GM21381 (cell line): Measurements from ENCODE around the gene GNAZ.

ENCODE experiments used
- ATAC-seq: cut with Tn5 transposase; IDR thresholded peaks from one replicate; pipeline ENCODE4 v1.9.1; 2021; ENCODE audit warnings: mild to moderate bottlenecking, moderate library complexity; ENCODE audit not compliant: unreplicated experiment

Gene GNAZ

GRCh38 chr22:23151827-23152226 lies 81.5 kb downstream of the GNAZ start:
- no peak for ATAC-seq

DNA sequence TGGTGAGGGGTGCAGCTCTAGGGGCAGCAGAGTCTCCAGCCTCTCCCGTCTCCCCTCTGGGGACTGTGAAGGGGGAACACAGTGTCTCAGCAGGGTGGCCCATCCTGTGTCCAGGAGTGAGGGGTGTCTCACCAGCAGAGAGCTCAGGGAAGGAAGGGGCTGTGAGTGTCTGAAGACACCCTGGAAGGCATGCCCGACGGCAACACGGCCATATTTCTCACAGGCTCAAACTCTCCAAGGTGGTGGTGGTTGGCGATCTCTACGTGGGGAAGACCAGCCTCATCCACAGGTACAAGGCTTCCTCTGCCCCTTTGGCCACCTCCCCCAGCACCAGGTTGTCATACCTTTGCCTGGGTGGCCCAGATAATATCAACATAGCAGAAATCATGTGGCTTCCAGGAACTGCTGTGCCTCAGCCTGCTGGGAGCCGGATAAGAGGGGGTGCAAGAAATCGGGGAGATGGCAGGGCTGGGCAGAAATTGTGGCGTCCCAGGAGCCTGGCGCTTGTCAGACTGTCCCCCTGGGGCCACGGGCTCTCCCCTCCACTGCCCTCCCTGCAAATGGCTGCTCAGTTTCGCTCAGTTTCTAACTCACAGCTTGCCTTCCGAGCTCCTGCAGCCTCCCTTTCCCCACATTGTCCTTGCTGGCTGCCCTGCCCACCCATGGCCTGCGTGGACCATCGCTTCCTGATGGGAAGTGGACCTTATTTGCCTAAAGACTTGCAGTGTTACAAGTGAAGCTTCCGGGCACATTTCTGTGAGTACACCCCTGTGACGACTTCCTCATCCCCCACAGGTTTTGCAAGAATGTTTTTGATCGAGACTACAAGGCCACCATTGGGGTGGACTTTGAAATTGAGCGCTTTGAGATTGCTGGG lies 82.2 kb downstream of the GNAZ start:
- no peak for ATAC-seq

- ATAC-seq = no peak
Measured at GRCh38 chr22:23153994-23154393, 83.7 kb downstream of the GNAZ start.

GRCh38 chr22:23154461-23154860 lies 84.1 kb downstream of the GNAZ start:
- no peak for ATAC-seq

GRCh38 chr22:23155143-23155542 lies 84.8 kb downstream of the GNAZ start:
- no peak for ATAC-seq

DNA sequence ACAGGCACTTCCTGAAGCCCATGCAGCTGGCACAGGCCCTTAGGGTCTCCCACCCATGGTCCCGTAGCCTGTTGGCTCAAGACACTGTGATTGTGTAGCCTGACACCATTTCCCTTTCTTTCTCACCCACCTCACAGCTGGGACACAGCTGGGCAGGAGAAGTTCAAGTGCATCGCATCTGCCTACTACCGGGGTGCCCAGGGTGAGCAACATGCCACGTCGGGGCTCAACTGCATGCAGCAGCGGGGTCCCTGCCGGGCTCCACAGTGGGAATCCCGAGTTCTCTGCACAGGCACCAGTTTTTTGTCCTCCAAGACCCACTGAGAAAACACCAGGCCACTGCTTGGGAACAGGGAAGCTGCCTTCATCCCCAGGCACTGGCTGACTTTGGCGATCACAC lies 85.5 kb downstream of the GNAZ start:
- no peak for ATAC-seq

- ATAC-seq = no peak
Measured at GRCh38 chr22:23156286-23156685, 86.0 kb downstream of the GNAZ start.

- ATAC-seq = no peak
Measured at GRCh38 chr22:23157560-23158515, 87.5 kb downstream of the GNAZ start.

DNA sequence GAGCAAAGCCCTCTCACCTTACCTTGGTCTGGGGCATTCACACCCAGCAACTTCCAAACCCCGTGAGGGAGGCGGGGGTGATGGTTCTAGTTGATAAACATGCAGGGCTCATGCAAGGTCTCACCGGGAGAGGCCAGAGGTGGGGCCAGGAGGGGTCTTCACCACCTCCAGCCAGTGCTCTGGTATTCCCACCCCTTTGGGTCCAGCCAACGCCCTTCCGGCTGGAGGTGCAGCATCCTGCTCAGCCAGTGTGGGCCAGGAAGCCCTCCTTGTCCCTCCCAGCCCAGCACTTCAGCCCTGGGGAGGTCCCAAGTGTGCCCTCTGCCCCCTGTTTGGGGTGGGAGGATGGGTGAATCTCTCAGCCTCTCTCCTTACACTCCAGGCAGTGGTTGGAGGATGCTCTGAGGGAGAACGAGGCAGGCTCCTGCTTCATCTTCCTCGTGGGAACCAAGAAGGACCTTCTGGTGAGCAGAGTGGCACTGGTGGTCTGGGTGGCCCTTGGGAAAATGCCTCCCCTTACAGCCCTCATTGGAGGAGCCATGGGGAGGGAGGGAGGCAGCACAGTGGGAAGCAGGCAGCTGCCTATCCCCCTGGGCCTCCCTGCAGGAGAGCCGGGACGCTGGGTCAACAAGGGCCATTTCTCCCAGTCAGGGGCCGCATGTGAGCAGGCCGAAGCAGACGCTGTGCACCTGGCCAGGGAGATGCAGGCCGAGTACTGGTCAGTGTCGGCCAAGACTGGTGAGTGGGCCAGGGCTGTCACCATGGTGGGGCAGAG lies 88.4 kb downstream of the GNAZ start:
- ATAC-seq = no peak

GRCh38 chr22:23159291-23159630 lies 88.9 kb downstream of the GNAZ start:
- ATAC-seq = no peak

GRCh38 chr22:23161029-23161428 lies 90.7 kb downstream of the GNAZ start:
- ATAC-seq = no peak

GRCh38 chr22:23161574-23161973 lies 91.3 kb downstream of the GNAZ start:
- no peak for ATAC-seq

- no peak for ATAC-seq
Measured at GRCh38 chr22:23163665-23164064, 93.3 kb downstream of the GNAZ start.

DNA sequence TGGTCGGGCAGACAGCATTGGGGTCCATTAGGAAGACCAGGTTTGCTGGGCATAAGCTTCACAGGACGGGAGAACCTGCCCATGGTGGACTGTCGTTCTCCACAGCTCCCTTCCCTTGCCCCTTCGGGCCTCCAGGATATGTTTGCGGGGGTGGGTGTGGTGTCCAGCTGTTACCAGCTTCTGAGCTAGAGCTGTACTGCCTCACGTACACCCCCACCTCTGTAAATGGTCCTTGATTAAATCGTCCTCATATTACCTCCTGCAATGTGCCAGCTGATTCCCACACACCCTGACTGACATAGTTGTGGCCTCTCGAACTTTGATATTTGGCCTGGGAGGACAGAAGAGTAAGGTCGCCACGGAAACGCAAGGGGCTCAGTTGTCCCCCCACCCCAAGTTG lies 93.8 kb downstream of the GNAZ start:
- ATAC-seq = no peak

- ATAC-seq = no peak
Measured at GRCh38 chr22:23166042-23166831, 95.9 kb downstream of the GNAZ start.

DNA sequence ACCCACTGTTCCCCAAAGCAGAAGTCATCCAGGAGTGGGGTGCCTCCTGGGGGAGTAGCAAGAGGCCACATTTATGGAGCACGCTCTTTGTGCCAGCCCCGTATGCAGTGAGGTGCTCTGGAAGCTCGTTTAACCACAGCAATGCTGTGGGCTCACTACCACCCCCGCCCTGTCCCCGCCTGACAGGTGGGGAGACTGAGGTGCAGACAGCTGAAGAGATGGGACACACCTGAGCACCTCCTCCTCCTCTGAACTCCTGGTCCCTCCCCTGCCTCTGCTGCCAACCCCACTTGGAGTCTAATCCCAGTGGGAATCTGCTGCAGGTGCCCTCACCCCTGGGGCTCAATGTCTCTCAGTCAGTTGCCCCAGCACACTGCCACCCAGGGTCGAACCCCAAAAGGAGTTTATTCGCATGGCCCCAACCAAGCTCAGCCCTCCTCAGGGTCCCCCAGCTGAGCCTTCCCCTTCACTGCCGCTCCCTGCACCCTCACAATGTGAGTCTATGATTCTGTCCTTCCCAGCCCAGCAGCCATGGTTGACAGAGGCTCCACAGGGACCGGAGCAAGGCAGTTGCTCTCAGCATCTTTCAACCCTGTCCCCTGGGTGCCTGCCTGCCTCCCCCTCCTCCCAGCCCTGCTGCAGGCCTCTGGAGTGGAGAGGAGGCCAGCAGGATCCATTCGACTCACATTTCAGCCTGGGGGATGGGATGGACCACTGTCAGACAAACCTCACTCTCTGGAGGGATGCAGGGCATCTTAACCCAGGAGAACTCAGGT lies 96.7 kb downstream of the GNAZ start:
- no peak for ATAC-seq

DNA sequence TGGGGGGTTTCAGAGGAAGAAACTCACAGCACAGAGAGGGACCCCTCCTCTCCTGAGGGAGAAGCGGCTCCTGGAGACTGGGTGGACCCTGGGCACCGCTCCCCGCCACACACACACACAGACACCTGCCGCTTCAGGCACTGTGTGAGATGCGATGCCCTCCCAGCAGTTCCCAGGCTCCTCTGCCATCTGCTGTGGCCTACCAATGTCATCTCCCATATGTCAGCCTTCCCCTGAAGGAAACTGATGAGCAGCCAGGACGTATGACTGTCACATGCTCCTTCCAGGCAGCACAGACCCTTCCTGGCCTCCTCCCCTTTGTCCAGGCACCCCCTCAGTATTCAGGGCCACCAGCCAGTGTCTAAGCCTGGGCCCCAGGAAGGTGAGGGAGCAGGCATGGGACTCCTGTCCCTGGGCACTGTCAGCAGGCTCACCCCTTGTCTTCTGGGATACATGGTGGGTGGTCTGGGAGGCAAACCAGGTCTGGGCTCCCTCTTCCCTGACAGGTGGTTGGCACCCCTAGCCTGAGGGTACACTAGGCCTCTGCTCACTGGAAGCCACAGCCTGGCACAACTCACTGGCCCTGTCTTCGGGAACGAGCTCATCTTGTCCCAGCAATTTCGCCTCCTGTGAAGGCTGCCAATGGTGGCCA lies 98.2 kb downstream of the GNAZ start:
- ATAC-seq = no peak

DNA sequence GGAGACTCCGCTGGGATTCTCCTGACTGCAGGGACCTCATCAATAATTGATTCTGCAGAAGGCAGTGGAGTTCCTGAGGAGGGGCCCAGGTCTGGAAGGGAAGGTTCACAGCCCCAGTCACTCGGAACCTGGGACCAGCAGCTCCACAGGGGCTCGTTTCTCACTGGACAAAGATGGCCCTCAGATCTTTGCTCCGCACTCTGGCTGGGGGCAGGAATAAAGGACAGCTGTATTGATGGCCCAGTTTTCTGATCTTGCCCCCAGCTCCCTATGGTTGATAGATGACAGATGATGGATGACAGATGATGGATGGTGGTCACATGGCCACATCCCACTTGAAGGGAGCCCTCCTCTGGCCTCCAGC lies 98.7 kb downstream of the GNAZ start:
- ATAC-seq = no peak
